Stomach (tissue), 4 donors: ENCODE data around the gene ZNF513.

Experiments used
- CTCF ChIP-seq, 7 experiments: fragments of 450-650 bp in 4 of 7; fragments of 200-600 bp in 3 of 7; sonication (generic) in 3 of 7; IDR thresholded peaks; one replicate each; pipeline ENCODE4 v1.5.1; 2016 to 2019; ENCODE audit warnings: antibody characterized with exemption in 7 of 7, control low read depth in 2 of 7, mild to moderate bottlenecking in 1 of 7
- EP300 ChIP-seq: sonication (generic); formaldehyde crosslinking; IDR thresholded peaks from one replicate; pipeline ENCODE4 v1.6.1; 2017; ENCODE audit warnings: antibody characterized with exemption
- POLR2A ChIP-seq, 4 donors: fragments of 450-650 bp; IDR thresholded peaks; one replicate each; pipeline ENCODE4 v1.6.1; 2016; ENCODE audit warnings: antibody characterized with exemption in 4 of 4, control low read depth in 2 of 4, mild to moderate bottlenecking in 1 of 4, moderate library complexity in 1 of 4
- POLR2AphosphoS5 ChIP-seq, 3 donors: sonication (generic); formaldehyde crosslinking; IDR thresholded peaks; one replicate each; pipeline ENCODE4 v1.6.1; 2016; ENCODE audit warnings: antibody characterized with exemption in 3 of 3

- TF ChIP-seq CTCF (IDR thresholded peaks at IDR 0.05) (no peak), POLR2AphosphoS5 (IDR thresholded peaks at IDR 0.05) (peak in 1 of 3 donors; percentile 3), POLR2A (IDR thresholded peaks at IDR 0.05) (no peak), EP300 (no peak)
Observed at GRCh38 chr2:27370816-27371620, 9.5 kb downstream of the ZNF513 start.
